Caco-2 (cell line): ENCODE measurements around the gene BTNL8. TPM values are rescaled to one million over a fixed set of nuclear protein-coding genes. Genes with fewer than 3 reads are reported as not detected.
"Not testable (repeated sequence)": the region's sequence is repeated elsewhere in the genome, so short reads cannot be mapped to it uniquely, and the experiment has no call there.

Source experiments
- BruUV-seq: library from RNA; stranded (reverse); fragments of 400-500 nt; replicated peaks from 2 replicates; lab custom pipeline; 2021; lab: Mats Ljungman, UMichigan
- CTCF ChIA-PET: fragments of 300-600 bp; sonication (Branson Sonifier 250); formaldehyde crosslinking; loops from one replicate; lab custom pipeline; 2022; ENCODE audit warnings: antibody characterized with exemption; lab: Charles Lee
- POLR2A ChIA-PET: fragments of 300-600 bp; sonication (Branson Sonifier 250); formaldehyde crosslinking; loops from one replicate; lab custom pipeline; 2022; ENCODE audit warnings: antibody characterized with exemption; lab: Charles Lee
- DNase-seq, 2 experiments: peaks; one replicate each; pipeline versions ENCODE4 v3.0.0 to v3.0.0-alpha.2; 2020 to 2022
- H3K27me3 ChIP-seq: replicated peaks from 2 replicates; pipeline ENCODE4 v1.6.0; 2011; ENCODE audit warnings: low read length; ENCODE audit not compliant: control insufficient read depth, insufficient read depth
- H3K36me3 ChIP-seq: 2 replicates; pipeline ENCODE4 v1.5.1; 2011; ENCODE audit warnings: low read length; ENCODE audit not compliant: control insufficient read depth, insufficient read depth
- H3K4me1 ChIP-seq: fragments of 250-450 bp; sonication (Bioruptor Pico); 2 replicates; pipeline ENCODE4 v1.5.1; 2020; ENCODE audit warnings: mild to moderate bottlenecking
- H3K4me3 ChIP-seq: 2 replicates; pipeline ENCODE4 v1.5.1; 2011; ENCODE audit warnings: low read depth, mild to moderate bottlenecking, control low read depth, low read length
- H3K9me3 ChIP-seq: fragments of 250-450 bp; sonication (Bioruptor Pico); 2 replicates; pipeline ENCODE4 v1.5.1; 2020; ENCODE audit warnings: mild to moderate bottlenecking, moderate library complexity
- H3K27ac Mint-ChIP-seq: one replicate; pipeline ENCODE4 v1.8.0; 2022; ENCODE audit warnings: mixed read lengths; ENCODE audit not compliant: unreplicated experiment
- H3K27me3 Mint-ChIP-seq: one replicate; pipeline ENCODE4 v1.8.0; 2022; ENCODE audit warnings: mixed read lengths; ENCODE audit not compliant: insufficient read depth, unreplicated experiment
- H3K36me3 Mint-ChIP-seq: one replicate; pipeline ENCODE4 v1.8.0; 2022; ENCODE audit warnings: mild to moderate bottlenecking, mixed read lengths; ENCODE audit not compliant: insufficient read depth, unreplicated experiment
- H3K4me1 Mint-ChIP-seq: one replicate; pipeline ENCODE4 v1.8.0; 2022; ENCODE audit warnings: low read depth, mixed read lengths; ENCODE audit not compliant: unreplicated experiment
- H3K4me3 Mint-ChIP-seq: one replicate; pipeline ENCODE4 v1.8.0; 2022; ENCODE audit warnings: mild to moderate bottlenecking, moderate library complexity, mixed read lengths; ENCODE audit not compliant: unreplicated experiment
- H3K9me3 Mint-ChIP-seq: one replicate; pipeline ENCODE4 v1.8.0; 2022; ENCODE audit warnings: mixed read lengths; ENCODE audit not compliant: unreplicated experiment
- intact Hi-C: fragments of 100-400 bp; cut with micrococcal nuclease; formaldehyde crosslinking; loops from one replicate; pipeline ENCODE4 v1.10.0; 2022; ENCODE audit not compliant: unreplicated experiment
- total RNA-seq: library from RNA; stranded (reverse); gene quantifications from 2 replicates; pipeline ENCODE4 v1.2.3, GENCODE V29; 2022
- TF ChIP-seq, protein P1 (sequence below), 2 experiments: fragments of 200-600 bp in 1 of 2; IDR thresholded peaks; 1 replicate in 1 of 2; 2 replicates in 1 of 2; pipeline versions ENCODE4 v1.5.1 to v1.8.0; 2011 to 2022; ENCODE audit warnings: antibody characterized with exemption in 1 of 2, control low read depth in 1 of 2, inconsistent platforms in 1 of 2, low read depth in 1 of 2, low read length in 1 of 2, mild to moderate bottlenecking in 1 of 2, moderate library complexity in 1 of 2; ENCODE audit not compliant: insufficient read depth in 1 of 2, severe bottlenecking in 1 of 2, unreplicated experiment in 1 of 2

Gene BTNL8
- total RNA-seq, 1 experiment from 2014 or later, result 6.0 TPM

DNA sequence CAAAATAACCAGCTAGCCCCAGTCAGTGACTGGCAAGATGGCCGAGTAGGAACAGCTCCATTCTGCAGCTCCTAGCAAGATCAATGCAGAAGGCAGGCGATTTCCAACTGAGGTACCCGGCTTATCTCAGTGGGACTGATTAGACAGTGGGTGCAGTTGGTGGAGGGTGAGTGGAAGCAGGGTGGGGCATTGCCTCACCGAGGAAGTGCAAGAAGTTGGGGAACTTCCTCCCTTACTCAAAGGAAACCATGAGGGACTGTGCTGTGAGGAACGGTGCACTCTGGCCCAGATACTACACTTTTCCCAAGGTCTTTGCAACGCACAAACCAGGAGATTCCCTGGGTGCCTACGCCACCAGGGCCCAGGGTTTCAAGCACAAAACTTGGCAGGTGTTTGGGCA is 9.6 kb upstream of the BTNL8 start:
- ChIA-PET POLR2A (no interaction called here), CTCF (no interaction called here)
- Mint-ChIP-seq H3K9me3 (peaks cover 30% of the 10 kb centered on the region), H3K4me3 (no peak overlapping the region), H3K36me3 (no peaks in the 10 kb centered on the region), H3K27ac (no peak overlapping the region), H3K4me1 (peaks cover 11% of the 10 kb centered on the region), H3K27me3 (no peaks in the 10 kb centered on the region)
- no peaks in the 10 kb centered on the region; the same call in none of the 2 replicates for H3K9me3 ChIP-seq
- H3K36me3 ChIP-seq, result no peaks in the 10 kb centered on the region
- TF ChIP-seq, protein P1, sequence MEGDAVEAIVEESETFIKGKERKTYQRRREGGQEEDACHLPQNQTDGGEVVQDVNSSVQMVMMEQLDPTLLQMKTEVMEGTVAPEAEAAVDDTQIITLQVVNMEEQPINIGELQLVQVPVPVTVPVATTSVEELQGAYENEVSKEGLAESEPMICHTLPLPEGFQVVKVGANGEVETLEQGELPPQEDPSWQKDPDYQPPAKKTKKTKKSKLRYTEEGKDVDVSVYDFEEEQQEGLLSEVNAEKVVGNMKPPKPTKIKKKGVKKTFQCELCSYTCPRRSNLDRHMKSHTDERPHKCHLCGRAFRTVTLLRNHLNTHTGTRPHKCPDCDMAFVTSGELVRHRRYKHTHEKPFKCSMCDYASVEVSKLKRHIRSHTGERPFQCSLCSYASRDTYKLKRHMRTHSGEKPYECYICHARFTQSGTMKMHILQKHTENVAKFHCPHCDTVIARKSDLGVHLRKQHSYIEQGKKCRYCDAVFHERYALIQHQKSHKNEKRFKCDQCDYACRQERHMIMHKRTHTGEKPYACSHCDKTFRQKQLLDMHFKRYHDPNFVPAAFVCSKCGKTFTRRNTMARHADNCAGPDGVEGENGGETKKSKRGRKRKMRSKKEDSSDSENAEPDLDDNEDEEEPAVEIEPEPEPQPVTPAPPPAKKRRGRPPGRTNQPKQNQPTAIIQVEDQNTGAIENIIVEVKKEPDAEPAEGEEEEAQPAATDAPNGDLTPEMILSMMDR (IDR thresholded peaks at IDR 0.05; ENCODE audit: insufficient read depth in 1 of 2, low read depth in 1 of 2, low read length in 1 of 2, severe bottlenecking in 1 of 2, unreplicated experiment in 1 of 2), result no peak
- no peak for DNase-seq
- H3K27me3 ChIP-seq, result no peaks in the 10 kb centered on the region
- peaks cover 16% of the 10 kb centered on the region for H3K4me1 ChIP-seq
- H3K4me3 ChIP-seq, result no peak overlapping the region
- no TSS peak for BruUV-seq
- intact Hi-C loops, result no loop called here

DNA sequence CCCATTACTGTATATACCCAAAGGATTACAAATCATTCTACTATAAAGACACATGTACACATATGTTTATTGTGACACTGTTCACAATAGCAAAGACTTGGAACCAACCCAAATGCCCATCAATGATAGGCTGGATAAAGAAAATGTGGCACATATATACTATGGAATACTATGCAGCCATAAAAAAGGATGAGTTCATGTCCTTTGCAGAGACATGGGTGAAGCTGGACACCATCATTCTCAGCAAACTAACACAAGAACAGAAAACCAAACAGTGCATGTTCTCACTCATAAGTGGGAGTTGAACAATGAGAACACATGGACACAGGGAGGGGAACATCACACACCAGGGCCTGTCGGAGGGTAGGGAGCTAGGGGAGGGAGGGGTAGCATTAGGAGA is 3.6 kb upstream of the BTNL8 start:
- peaks cover 12% of the 10 kb centered on the region for H3K4me1 Mint-ChIP-seq
- H3K27me3 ChIP-seq, H3K9me3 ChIP-seq, DNase-seq, POLR2A ChIA-PET, CTCF ChIA-PET, H3K4me3 ChIP-seq, H3K36me3 ChIP-seq, H3K27me3 Mint-ChIP-seq, H3K36me3 Mint-ChIP-seq, H3K4me3 Mint-ChIP-seq, BruUV-seq, H3K27ac Mint-ChIP-seq, intact Hi-C loops: not testable (repeated sequence)
- H3K4me1 ChIP-seq, result peaks cover 29% of the 10 kb centered on the region
- peaks cover 17% of the 10 kb centered on the region for H3K9me3 Mint-ChIP-seq

DNA sequence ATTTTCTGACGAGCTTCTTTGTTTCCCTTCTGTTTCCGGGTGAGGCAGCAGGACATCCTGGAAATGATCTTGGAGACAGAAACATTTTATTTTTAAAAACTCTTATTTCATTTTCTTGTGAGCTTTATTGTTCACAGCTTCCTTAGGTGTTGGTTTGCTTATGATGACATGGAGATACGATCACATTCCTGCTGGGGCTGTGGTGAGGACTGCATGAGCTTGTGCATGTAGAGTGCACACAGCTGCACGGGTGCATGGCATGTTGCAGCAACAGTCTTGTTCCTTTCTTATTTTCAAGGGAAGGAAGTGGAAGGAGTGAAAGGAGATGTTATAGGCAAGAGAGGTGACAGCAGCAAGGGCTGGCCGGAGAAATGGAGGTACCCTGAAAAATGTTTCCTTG is 1.2 kb downstream of the BTNL8 start:
- H3K9me3 Mint-ChIP-seq, result no peaks in the 10 kb centered on the region
- TF ChIP-seq, protein P1 (IDR thresholded peaks at IDR 0.05; ENCODE audit: insufficient read depth in 1 of 2, low read depth in 1 of 2, low read length in 1 of 2, severe bottlenecking in 1 of 2, unreplicated experiment in 1 of 2), result no peak
- ChIA-PET POLR2A (no interaction called here), CTCF (no interaction called here)
- intact Hi-C loops, result no loop called here
- Histone ChIP-seq H3K27me3 (no peaks in the 10 kb centered on the region), H3K9me3 (peaks cover 7% of the 10 kb centered on the region; the same call in 1 of the 2 replicates), H3K4me3 (no peak overlapping the region), H3K4me1 (peaks cover 30% of the 10 kb centered on the region), H3K36me3 (no peaks in the 10 kb centered on the region)
- peaks cover 19% of the 10 kb centered on the region for H3K4me1 Mint-ChIP-seq
- no TSS peak for BruUV-seq
- H3K27ac Mint-ChIP-seq, result no peak overlapping the region
- no peaks in the 10 kb centered on the region for H3K36me3 Mint-ChIP-seq
- H3K4me3 Mint-ChIP-seq, result peak overlapping the region; percentile 25
- no peak for DNase-seq
- no peaks in the 10 kb centered on the region for H3K27me3 Mint-ChIP-seq
